ENCODE data around the gene PKP3.

The PKP3 gene

DNA sequence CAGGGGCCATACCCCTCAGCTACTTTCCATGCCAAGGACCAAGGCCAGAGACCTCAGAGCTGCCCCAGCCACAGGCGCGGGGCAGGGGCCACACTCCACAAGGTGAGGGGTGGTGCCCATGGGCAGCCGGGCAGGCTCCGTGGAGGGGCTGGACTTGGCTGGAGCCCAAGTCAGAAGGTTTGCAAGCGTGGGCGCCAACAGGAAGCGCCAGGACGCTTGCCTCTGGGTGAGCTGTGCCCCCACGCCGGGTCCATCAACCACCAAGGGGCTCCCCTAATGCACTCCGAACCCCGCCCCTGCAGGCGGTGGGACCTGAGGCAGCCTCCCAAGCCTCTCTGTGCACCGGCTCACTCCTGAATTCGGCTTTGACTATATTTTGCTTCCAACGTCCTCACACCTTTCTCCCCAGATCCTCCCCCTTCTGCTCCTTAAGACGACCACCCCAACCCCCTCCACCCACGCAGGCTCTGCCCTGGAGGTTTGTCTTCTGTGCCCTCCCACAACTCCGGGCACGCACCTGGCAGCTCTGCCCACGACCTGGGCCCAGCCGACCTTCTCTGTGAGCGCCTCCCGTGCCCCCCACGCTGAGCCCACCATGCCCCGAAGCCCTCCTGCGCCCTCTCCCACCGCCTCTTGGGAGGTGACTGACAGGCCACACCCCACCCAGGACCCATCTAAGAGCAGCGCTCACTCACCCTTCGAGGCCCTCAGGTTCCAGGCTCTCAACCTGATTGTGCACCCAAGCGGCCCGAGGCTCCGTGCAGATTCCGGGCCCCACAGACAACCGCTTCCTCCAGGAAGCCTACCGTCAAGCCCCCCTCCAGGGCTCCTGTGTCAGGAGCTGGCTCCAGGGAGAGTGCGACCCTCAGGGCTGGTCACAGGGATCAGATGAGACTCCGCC lies 2.6 kb upstream of the PKP3 start:
- TF ChIP-seq CTCF (IDR thresholded peaks at IDR 0.05; ENCODE audit: low read depth, low read length), result no peak
- H3K4me3 ChIP-seq (ENCODE audit: low read depth, low read length), result no peak overlapping the region
- DNase-seq, result no peak
- H3K27me3 ChIP-seq (ENCODE audit: insufficient read depth, low read depth, severe bottlenecking), result no peaks in the 10 kb centered on the region
- H3K36me3 ChIP-seq, result no peaks in the 10 kb centered on the region
- no peak overlapping the region for H3K27ac ChIP-seq
- H3K9me3 ChIP-seq (ENCODE audit: severe bottlenecking), result peaks cover 6% of the 10 kb centered on the region

GRCh38 chr11:392102-392777 lies 1.8 kb upstream of the PKP3 start:
- TF ChIP-seq CTCF (IDR thresholded peaks at IDR 0.05; ENCODE audit: low read depth, low read length), result no peak
- H3K27ac ChIP-seq, result no peak overlapping the region
- no peak for DNase-seq
- H3K27me3 ChIP-seq (ENCODE audit: insufficient read depth, low read depth, severe bottlenecking), result no peaks in the 10 kb centered on the region
- H3K4me3 ChIP-seq (ENCODE audit: low read depth, low read length), result no peak overlapping the region
- no peaks in the 10 kb centered on the region for H3K36me3 ChIP-seq
- H3K9me3 ChIP-seq (ENCODE audit: severe bottlenecking), result no peaks in the 10 kb centered on the region

- Histone ChIP-seq H3K27ac (no peak overlapping the region), H3K4me3 (ENCODE audit: low read depth, low read length) (no peak overlapping the region), H3K36me3 (no peaks in the 10 kb centered on the region), H3K9me3 (ENCODE audit: severe bottlenecking) (no peaks in the 10 kb centered on the region), H3K27me3 (ENCODE audit: insufficient read depth, low read depth, severe bottlenecking) (no peaks in the 10 kb centered on the region)
- no peak for TF ChIP-seq CTCF (IDR thresholded peaks at IDR 0.05; ENCODE audit: low read depth, low read length)
- no peak for DNase-seq
These were observed 583 bp upstream of the PKP3 start for GRCh38 chr11:393219-394033.

DNA sequence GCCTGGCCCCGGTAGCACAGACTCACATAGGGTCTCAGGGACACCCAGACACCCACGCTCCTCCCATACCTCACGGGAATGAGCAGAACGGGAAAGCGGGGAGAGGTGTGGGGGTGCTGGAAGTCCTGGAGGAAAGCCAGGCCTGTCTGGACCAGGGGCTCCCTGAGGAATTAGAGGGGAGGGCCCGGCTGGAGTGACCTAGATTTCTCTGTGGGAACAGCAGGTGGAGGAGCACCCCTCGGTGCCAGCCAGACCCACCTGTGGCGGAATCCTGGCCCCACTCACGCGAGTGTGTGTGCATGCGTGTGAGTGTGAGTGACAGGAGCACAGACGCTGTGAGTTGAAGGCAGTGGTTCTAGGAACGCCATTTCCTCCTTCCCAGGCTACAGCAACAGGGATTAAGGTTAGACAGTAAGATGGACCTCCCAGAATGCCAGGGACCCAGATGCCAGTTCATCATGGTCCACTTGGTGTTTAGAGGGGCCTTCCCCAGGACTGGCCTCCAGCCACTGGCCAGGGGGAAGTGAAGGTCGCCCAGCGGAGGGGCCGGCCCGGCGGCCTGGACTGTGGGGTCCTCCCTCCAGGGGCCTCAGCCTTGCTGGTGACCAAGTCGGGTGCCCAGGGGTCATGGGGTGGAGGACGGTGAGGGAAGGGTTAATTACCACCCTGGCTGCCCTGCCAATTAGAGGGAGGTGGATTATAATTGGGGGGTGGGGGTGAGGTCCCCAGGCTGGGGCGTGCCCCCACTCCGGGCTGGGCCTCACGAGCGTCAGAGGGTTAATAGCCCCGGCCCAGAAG lies 1.0 kb downstream of the PKP3 start:
- Histone ChIP-seq H3K27me3 (ENCODE audit: insufficient read depth, low read depth, severe bottlenecking) (no peaks in the 10 kb centered on the region), H3K27ac (no peak overlapping the region), H3K4me3 (ENCODE audit: low read depth, low read length) (no peak overlapping the region), H3K36me3 (no peaks in the 10 kb centered on the region), H3K9me3 (ENCODE audit: severe bottlenecking) (peaks cover 6% of the 10 kb centered on the region)
- TF ChIP-seq CTCF (IDR thresholded peaks at IDR 0.05; ENCODE audit: low read depth, low read length), result no peak
- DNase-seq, result no peak

GRCh38 chr11:395866-396265 lies 1.9 kb downstream of the PKP3 start:
- H3K27ac ChIP-seq, result no peak overlapping the region
- H3K36me3 ChIP-seq, result no peaks in the 10 kb centered on the region
- TF ChIP-seq CTCF (IDR thresholded peaks at IDR 0.05; ENCODE audit: low read depth, low read length), result no peak
- H3K9me3 ChIP-seq (ENCODE audit: severe bottlenecking), result peaks cover 10% of the 10 kb centered on the region
- H3K27me3 ChIP-seq (ENCODE audit: insufficient read depth, low read depth, severe bottlenecking), result no peaks in the 10 kb centered on the region
- H3K4me3 ChIP-seq (ENCODE audit: low read depth, low read length), result no peak overlapping the region
- no peak for DNase-seq

Measured in WERI-Rb-1 (cell line).